HepG2 (cell line): ENCODE results near the gene GNA14.

Source experiments
- BRCA1 ChIP-seq: sonication (generic); formaldehyde crosslinking; IDR thresholded peaks from 2 replicates; pipeline ENCODE4 v1.4.0; 2020; ENCODE audit warnings: missing genetic modification reagents
- SOX6 ChIP-seq, 2 experiments: fragments of 450-650 bp in 1 of 2; sonication (generic) in 1 of 2; formaldehyde crosslinking in 1 of 2; IDR thresholded peaks; 2 replicates each; pipeline versions ENCODE4 v1.4.0 to v1.6.1; 2017 to 2020; ENCODE audit warnings: antibody characterized with exemption in 1 of 2, mild to moderate bottlenecking in 1 of 2, missing genetic modification reagents in 1 of 2
- TF ChIP-seq, protein P1 (sequence below): sonication (generic); formaldehyde crosslinking; IDR thresholded peaks from 2 replicates; pipeline ENCODE4 v1.5.0; 2020; ENCODE audit warnings: mild to moderate bottlenecking, missing genetic modification reagents, moderate library complexity

DNA sequence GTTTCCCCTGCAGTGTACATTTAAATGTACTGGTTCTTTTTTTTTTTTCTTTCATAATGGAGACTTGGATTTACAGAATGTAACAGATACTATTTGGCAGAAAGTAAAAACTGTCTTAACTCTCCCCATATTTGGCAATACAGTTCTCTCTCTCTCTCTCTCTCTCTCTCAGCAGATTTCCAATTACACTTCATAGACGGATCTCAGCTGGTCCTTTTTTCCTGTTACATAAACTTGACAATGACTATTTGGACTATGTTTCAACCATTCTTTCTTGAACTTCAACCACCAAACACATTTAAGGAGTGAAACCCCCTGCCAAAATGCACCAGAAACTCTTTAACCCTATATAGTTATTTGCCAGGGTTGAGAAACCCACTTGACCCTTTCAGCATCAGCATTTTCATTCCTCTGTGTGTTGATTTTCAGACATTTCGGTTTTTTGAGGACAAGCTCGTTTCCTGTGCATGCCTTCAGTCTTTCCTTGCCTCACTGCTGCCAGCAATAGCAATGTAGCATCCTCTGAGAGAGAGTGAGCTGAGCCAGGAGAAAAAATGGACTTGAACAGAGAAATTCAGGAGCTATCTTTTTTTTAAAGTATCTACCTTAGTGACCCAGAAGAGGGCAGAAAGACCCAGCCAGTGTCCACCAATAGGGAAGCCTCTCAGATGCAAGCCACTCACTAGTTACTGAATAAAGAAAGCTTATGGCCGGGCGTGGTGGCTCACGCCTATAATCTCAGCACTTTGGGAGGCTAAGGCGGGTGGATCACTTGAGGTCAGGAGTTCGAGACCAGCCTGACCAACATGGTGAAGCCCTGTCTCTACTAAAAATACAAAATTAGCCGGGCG lies 26.0 kb upstream of the GNA14 start:
- TF ChIP-seq, protein P1, sequence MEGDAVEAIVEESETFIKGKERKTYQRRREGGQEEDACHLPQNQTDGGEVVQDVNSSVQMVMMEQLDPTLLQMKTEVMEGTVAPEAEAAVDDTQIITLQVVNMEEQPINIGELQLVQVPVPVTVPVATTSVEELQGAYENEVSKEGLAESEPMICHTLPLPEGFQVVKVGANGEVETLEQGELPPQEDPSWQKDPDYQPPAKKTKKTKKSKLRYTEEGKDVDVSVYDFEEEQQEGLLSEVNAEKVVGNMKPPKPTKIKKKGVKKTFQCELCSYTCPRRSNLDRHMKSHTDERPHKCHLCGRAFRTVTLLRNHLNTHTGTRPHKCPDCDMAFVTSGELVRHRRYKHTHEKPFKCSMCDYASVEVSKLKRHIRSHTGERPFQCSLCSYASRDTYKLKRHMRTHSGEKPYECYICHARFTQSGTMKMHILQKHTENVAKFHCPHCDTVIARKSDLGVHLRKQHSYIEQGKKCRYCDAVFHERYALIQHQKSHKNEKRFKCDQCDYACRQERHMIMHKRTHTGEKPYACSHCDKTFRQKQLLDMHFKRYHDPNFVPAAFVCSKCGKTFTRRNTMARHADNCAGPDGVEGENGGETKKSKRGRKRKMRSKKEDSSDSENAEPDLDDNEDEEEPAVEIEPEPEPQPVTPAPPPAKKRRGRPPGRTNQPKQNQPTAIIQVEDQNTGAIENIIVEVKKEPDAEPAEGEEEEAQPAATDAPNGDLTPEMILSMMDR (CRISPR knock-in tag): 0 out of 2 replicates have a peak, but pooled peaks have one; percentile 3
- no peak for TF ChIP-seq SOX6 (IDR thresholded peaks at IDR 0.05)
- no peak for TF ChIP-seq SOX6 (CRISPR knock-in tag; IDR thresholded peaks at IDR 0.05)
- no peak for TF ChIP-seq BRCA1 (CRISPR knock-in tag)
